Bronchial smooth muscle cell (primary cell): Measurements from ENCODE around the gene ERMP1. TPM values are rescaled to one million over a fixed set of nuclear protein-coding genes. Genes with fewer than 3 reads are reported as not detected.

ENCODE experiments used
- total RNA-seq: library from RNA; depleted of rRNA; stranded (reverse); fragments of >200 nt; gene quantifications from 2 replicates; pipeline ENCODE4 v1.2.1, GENCODE V29; 2014

ERMP1 gene, protein sequence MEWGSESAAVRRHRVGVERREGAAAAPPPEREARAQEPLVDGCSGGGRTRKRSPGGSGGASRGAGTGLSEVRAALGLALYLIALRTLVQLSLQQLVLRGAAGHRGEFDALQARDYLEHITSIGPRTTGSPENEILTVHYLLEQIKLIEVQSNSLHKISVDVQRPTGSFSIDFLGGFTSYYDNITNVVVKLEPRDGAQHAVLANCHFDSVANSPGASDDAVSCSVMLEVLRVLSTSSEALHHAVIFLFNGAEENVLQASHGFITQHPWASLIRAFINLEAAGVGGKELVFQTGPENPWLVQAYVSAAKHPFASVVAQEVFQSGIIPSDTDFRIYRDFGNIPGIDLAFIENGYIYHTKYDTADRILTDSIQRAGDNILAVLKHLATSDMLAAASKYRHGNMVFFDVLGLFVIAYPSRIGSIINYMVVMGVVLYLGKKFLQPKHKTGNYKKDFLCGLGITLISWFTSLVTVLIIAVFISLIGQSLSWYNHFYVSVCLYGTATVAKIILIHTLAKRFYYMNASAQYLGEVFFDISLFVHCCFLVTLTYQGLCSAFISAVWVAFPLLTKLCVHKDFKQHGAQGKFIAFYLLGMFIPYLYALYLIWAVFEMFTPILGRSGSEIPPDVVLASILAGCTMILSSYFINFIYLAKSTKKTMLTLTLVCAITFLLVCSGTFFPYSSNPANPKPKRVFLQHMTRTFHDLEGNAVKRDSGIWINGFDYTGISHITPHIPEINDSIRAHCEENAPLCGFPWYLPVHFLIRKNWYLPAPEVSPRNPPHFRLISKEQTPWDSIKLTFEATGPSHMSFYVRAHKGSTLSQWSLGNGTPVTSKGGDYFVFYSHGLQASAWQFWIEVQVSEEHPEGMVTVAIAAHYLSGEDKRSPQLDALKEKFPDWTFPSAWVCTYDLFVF
- total RNA-seq: 9.6 and 12.1 TPM in 2 replicates

DNA sequence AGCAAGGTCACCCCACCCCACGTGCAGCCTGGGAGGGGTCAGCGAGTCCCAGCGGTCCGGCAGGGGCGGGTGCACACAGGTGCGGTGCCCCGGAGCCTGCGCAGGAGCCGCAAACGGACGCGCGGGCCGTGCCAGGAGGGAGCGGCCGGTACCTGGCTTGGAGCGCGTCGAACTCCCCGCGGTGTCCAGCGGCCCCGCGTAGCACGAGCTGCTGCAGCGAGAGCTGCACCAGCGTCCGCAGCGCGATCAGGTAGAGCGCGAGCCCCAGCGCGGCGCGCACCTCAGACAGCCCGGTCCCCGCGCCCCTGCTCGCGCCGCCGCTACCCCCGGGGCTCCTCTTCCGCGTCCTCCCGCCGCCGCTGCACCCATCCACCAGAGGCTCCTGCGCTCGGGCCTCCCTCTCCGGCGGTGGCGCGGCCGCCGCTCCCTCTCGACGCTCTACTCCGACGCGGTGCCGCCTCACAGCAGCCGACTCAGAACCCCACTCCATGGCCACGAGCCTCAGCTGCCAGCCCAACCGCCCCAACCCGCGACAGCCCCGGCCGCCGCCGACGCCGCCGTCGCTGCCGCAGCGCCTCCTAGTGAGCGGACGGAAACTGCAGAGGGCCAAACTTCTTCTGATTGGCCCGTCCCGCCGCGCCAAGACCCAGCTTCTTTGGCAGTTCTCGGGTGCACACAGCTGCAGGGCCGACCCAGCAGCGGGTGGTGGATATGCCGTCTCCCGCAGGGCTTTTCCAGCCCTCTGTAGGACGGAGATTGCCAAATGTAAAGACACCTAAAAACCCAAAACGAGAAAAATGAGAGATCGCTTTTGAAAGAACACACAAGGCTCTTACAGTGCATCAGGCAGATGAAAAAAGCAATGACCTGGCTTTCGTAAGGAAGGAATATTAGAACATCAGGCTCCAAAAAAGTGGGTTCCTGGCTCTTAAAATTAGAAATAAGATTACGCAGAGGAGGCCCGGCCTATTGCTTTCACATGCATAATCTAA, at the start of gene ERMP1:
TSS of gene ERMP1 (minus strand) at position 580 of the 992 bp plus-strand sequence. CDS start at position 490, 90 bp downstream.

Other genes starting within 250 kb of the ERMP1 start
- gene RIC1, start 204.0 kb downstream of the ERMP1 start, total RNA-seq: 29.6 and 29.9 TPM in 2 replicates
- gene MLANA, start 57.8 kb upstream of the ERMP1 start, total RNA-seq: not detected in 2 replicates
- gene RANBP6, start 182.5 kb upstream of the ERMP1 start, total RNA-seq: 24.5 and 25.1 TPM in 2 replicates